Activated effector memory CD4-positive, alpha-beta T cell treated with anti-CD3 and anti-CD28 coated beads, Interleukin-2, amount 50 U/mL, for 16 hours (primary cell): Measurements from ENCODE around the gene SLC49A4.
A peak's percentile ranks its signal among the peaks of the same experiment; 100 is the strongest.

Source experiments
- DNase-seq: peaks from one replicate; pipeline ENCODE4 v3.0.0-alpha.2; 2020

SLC49A4 gene

DNA sequence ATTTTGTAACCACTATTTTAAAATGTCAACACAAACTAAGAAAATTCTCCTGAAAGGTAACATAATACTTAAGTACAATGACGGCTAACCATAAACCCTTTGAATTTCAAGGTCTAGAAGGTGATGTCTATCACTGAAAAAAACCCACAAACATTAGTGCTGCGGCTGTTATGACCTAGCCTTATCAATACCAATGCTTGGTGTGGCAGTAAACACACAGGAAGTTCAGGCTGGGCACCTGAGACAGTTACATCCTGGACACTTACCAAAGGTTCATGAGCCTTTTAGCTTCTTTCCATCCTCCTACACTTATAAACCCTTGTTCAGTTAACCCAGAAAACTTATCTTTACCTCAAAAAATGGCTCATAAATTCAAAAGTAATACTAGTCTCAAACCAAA is 7.0 kb upstream of the SLC49A4 start:
- no peak for DNase-seq

DNA sequence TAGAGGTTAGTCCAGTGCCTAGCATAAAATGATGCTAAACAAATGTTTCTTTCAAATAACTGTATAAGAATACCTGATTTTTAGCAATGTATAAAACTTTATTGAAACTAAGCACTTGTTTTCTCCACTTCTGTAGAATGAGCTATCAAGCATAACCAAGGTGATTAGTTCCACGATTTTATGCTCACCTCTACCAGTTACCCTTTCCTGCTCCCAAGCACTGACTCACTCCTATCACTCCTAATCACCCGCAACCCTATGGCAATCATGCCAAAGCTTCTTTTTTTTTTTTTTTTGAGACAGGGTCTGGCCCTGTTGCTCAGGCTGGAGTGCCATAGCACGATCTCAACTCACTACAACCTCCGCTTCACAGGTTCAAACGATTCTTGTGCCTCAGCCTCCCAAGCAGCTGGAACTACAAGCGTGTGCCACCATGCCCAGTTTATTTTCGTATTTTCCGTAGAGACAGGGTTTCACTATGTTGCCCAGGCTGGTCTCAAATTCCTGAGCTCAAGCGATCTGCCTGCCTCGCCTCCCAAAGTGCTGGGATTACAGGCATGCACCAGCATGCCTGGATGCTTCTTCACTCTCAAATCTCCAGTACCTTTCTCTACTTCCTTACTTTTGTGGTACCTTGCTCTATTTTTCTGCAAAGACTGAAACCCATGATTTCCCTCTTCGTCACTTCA is 5.1 kb upstream of the SLC49A4 start:
- DNase-seq = no peak

DNA sequence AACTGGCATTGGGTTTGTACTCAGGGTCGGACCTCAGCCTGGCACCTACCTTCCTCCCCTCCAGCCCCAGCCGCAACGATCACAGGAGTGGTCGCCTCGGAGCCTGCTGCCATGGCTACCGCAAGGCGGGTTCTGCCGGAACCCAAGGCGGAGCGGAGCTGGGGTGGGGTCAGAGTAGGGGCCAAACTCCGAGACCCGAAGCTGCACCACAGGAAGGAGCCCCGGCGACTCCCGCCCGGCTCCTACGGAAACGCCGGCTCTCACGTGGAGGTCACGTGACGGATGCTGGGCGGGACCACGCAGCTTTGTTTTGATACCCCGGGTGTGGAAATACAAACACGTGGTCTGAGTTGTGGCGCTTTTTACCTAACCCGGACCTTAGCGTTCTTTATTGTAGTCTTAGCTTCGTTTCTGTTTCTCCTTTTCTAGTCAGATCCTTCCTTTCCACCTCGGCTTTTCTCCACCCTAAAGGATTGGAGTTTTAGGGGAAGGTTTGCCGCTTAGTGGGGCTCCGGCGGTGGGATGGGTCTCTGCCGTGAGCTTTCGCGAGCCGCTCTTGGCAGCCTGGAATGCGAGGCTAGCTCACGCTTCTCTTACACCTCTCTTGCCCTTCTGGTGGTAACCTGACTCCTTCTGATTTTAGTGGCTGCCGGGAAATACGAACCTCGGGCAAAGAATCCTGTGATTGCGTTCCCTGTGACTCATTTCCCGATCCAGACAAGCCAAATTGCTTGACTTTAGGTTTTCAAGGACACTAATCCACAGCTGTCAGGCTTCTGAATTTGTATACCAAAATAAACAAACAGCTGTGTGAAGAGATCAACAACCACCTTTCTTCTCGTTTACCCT is 1.1 kb upstream of the SLC49A4 start, which contains the start of gene HSPBAP1:
TSS of gene HSPBAP1 (minus strand) at position 264 of the 849 bp plus-strand sequence. CDS start at position 113, 151 bp downstream.
- DNase-seq = peak; percentile 97

DNA sequence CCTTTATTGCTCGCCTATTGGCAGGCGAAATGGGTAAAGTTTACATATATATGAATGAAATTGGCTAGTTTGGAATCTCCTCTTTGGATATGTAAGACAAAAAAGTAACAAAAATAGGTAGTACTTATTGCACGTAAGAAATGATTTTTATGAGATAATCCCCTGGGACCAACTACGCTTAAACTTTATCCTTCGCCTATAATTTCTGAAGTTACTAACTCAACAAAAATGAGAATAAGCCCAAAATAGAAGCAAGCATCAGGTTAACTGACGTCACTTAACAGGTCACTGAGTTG is 438 bp upstream of the SLC49A4 start:
- DNase-seq = no peak

DNA sequence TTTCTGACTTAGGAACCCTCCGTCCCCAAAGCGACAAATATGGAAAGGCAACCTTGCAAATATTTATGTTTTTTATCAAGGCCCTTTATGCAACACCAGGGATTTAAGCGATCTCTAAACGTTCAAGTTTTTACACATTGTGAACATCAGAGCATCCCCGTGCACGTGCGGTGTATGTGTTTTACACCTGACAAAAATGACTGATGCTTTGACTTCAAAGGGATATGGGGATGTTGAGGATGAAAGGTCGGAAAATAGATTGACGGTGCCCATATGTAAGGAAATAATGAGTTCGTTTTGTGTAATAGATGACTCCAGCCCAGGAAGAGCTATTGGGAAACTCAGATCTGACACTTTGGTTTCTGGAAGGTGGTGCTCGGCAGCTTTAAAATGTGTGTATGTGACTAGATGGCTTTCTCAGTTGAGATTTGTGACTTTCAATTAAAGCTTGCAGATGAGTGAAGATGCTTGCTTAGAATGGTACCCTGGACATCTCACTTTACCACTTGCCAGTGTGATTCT is 866 bp downstream of the SLC49A4 start:
- no peak for DNase-seq

DNA sequence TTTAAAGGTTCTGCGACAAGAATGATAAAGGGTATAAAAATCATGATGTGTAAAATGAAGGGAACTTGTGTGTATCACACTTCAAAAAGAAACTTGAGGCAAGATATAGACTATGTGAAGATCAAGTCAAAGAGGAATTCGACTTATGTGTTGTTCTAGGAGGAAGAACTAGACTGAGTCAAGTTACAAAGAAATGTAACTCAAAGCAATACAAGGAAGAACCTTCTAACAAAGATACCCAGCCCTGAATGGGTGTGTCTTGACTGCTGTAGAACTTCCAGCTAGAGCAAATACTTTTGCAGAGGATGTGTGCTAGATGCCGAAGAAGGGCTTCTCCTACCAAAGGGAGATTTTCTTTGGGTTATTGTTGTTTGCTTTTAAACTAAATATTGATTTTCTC is 2.4 kb downstream of the SLC49A4 start:
- DNase-seq = no peak

DNA sequence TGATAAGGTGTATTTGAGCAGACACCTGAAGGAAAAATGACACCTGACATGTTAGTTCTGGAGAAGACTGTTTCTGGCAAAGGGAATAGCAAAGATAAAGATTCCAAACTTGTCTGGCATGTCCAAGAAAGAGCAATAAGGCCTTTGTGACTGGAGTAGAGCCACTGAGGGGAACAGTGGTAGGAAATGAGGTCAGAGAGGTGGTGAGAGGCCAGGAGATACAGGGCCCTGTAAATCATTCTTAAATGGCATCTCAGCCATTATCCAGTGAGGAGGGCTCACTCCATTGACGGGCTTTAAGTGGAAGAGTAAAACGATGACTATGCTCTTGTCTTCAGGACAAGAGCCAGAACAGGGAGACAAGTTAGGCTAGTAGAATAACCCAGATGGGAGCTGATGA is 4.5 kb downstream of the SLC49A4 start:
- DNase-seq = no peak

DNA sequence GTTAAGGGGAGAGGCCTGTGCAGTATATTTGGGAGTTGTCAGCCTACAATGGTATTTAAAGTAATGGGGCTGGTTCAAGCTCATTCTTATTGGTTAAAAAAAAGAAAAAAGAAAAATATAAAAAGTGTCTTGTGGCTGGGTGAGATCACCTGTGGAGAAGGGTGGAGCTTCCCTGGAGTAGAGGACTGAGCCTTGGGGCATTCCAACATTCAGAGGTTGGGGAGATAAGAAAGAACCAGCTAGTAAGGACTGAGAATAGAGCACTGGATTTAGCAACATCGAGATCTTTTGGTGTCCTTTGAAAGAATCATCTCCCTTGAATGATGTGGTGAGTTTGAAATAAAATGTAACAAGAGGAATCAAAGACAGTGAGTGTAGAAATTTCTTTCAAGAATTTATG is 5.2 kb downstream of the SLC49A4 start:
- no peak for DNase-seq

DNA sequence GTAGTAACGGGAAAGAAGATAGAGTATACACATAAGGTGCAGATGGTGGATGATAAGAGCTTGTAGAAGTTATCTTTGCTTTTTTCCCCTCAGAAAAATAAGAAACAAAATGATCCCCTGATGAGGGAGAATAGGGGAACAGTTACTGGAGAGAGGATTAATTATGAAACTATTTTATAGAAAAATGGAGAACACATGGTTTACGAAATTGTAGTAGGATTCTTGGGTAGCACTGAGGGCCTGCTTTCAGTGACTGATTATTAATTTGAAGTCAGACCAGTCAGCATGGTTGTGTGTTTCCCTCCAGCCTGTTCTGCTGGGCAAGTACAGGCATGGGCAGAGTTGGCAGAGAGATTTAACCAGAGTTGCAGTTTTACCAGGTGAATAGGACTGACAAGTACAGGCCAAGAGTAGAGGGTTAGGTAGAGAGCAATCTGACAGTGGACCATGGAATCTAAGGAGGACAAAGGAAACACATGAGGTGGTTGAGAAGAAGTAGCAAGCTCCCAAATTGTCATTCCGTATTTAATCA is 5.9 kb downstream of the SLC49A4 start:
- no peak for DNase-seq

DNA sequence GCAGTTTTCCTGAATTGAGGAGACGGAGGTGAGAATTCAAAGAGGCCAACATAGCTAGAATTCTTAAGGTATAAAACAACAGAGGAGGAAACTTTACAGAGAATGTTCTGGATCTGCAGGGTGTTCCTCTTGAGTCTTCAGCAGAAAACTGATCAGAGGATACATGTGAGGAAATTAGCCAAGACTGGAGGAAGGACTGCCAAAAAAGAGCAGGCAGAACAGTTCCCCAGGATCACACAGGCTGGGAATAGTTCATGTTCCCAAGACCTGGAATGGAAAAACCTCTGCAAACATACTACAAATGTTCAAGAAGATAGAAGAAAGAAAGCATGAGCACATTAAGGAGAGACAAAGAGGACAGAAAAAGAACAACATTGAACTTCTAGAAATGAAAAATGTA is 7.5 kb downstream of the SLC49A4 start:
- DNase-seq = no peak

DNA sequence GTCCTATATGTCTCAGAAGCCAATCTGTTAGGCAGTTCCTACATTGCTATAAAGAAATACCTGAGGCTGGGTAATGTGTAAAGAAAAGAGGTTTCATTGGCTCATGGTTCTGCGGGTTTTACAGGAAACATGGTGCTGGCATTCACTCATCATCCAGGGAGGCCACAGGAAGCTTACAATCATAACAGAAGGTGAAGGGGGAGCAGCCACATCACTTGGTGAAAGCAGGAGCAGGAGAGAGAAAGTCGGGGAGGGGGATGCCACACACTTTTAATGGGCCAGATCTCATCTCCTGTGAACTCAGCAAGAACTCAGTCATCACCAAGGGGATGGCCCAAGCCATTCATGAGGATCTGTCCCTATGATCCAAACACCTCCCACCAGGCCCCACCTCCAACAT is 9.1 kb downstream of the SLC49A4 start:
- no peak for DNase-seq

DNA sequence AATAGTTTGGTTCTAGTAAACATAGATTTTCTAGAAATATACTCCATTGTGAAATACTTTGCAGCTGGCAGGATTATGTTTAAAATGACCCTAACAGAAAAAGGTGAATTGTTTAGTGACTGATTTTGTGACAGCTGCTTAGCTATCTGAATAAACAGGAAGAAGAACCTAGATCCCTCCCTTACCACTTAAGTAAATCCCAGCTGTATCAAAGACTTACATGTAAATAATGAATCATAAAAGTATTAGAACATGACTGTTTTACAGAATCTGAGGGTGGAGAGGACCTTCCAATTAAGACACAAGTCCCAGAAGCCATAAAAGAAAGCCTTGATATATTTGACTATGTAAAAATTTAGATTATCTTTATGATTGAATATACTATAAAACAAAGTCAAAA is 15.9 kb downstream of the SLC49A4 start:
- no peak for DNase-seq

DNA sequence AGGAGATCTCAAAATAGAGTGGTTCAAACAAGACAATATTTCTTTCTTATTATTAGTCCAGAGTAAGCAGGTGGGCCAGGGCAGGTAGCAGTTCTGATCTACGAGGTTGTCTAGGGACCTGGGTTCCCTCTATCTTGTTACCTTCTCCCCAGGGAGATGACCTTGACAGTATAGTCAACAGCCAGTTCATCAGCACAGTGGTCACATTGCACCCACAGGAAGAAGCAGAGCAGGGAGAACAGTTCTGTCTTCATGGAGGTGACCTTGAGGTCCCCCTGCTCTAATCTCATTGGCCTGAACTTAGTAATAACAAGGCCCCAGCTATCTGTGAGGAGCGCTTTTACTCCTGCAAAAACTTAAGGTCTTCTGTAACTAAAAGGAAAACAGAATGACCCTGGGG is 21.7 kb downstream of the SLC49A4 start:
- no peak for DNase-seq

DNA sequence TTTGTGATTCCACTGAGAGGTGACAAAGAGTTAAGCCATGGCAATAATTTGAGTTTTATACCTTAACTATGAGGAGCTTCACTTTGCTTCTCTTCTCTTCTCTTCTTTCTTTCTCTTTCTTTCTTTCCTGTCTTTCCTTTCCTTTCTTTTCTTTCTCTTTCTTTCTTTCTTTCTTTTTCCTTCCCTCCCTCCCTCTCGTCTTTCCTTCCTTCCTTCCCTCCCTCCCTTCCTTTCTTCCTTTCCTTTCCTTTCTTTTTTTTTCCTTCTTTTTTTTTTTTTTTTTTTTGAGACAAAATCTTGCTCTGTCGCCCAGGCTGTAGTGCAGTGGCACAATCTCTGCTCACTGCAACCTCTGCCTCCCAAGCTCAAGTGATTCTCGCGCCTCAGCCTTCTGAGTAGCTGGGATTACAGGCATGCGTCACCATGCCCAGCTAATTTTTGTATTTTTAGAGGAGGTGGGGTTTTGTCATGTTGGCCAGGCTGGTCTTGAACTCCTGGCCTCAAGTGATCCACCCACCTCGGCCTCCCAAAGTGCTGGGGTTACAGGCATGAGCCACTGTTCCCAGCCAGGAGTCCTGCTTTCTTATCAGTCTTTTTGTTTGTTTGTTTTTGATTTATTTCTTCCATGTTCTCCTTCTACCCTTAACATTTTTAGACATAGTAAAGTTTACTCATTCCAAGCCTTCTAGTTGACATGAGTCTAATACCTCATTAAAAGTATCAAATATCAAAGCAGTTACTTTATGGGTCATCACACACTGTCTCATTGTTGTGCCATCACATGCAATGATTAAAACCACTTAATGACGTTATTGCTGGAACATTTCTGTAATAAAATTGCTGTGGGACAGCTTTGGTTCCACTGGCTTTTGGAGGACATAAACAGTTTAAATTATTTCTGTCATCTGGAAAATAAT is 29.9 kb downstream of the SLC49A4 start:
- no peak for DNase-seq

DNA sequence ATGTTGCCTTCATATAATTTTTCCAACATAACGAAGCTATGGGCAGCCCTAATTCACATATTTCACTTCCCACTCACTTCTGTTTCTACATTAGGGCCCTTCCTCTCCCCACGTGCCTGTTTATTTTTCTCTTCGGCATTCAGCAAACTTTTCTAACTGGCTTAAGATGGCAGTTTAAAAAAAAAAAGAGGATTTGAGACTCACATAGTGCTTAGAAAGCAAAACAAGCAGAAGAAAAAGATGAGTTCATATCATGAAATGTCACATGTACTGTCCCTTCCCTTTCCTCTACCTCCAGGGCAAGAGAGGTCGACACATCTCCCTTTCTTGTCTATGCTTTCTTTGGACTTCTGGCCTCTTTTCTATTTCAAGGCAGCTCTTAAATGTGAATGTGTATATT is 30.6 kb downstream of the SLC49A4 start:
- DNase-seq = no peak

DNA sequence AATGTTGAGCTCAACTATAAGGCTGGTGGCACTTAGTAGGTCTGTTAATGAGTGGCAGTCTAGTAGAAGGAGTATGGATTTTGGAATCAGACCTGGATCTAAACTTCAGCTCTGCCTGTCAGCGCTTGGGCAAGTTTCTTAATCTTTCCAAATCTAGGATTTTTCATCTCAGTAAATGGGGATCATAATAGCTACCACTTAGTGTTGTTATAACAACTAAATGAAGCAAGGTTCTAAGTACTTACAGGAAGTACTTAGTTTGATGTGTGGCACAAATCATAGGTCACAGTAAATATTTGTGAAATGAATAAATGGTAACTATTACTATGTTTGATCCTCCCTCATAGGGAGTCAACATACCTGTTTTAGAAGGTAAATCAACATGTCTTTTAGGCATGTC is 31.4 kb downstream of the SLC49A4 start:
- DNase-seq = no peak

DNA sequence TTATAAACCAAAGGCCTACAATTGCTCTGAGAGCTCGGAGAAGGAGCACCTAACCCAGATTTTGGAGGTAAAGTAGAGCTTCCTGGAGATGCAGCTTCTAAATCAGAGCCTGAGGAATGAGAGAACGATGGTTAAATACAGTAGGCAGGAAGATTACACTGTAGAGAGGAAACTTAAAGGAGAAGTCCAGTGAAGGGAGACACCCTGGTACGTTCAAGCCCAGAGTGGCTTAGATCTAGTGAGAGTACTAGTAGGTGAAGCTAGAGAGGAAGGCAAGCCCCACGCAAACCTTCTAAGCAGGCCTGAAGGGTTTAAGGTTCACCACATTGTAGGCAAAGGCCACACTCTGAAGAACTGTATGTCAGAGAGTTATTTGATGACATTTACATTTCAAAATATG is 33.4 kb downstream of the SLC49A4 start:
- no peak for DNase-seq

DNA sequence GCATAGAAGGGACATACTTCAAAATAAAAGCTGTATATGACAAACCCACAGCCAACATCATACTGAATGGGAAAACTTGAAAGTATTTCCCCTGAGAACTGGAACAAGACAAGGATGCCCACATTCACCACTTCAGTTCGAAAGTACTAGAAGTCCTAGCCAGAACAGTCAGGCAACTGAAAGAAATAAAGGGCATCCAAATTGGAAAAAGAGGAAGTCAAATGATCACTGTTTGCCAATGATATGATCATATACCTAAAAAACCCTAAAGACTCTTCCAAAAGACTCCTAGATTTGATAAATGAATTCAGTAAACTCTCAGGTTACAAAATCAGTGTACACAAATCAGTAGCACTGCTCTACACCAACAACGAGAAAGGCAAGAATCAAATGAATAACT is 40.7 kb downstream of the SLC49A4 start:
- DNase-seq = no peak

DNA sequence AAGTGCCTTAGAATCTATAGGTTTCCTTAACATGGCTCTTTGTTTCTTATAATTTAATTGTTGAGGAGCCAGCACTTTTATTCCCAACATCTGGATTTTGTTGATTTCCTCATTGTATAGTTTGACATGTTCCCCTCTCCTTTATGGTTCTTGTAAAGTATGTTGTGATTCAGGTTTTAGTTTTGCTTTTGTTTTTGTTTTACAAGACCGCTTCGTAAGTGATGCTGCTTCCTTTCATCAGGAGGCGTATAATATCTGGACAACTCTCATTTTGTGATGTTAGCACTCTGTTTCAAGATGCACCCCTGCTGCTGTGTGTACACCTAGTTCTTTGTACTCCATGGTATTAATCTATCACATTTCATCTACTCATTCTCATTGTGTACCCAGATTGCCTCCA is 48.7 kb downstream of the SLC49A4 start:
- DNase-seq = no peak

DNA sequence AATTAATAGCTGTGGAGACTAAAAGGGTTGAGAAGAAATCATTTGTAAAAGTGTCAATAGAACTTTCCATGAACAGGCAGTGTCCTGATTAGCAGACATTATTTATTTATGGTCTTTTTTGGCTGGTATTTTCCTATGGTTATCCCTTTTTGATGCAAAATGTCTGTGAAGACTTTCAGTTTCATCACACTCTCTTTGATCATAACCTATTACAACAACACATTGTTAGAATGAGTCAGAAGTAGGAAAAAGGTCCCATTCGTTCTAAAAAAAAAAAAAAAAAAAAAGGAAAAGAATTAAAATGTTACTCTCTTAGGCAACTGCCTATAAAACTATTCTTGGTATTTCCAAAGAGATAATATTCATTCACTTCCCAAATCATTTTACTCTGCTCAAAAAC is 62.1 kb downstream of the SLC49A4 start:
- DNase-seq = no peak

DNA sequence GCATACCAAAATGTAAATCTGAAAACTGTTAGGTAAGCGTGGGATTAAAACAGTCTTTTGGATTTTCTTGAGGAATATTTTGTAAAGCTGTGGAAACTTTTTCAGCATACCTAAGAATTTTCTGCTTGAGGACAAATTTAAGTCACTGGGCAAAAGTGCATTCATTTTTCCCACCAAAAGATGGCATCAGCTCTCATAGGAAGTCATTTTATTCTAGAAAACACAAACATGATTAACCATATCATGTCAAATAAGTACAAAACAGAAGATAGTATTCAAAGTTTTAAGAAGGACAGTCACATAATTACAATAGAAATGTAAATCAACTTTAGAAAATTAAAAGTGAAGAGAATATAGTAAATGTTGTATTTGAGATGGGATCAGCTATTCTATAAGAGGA is 63.5 kb downstream of the SLC49A4 start:
- DNase-seq = no peak

DNA sequence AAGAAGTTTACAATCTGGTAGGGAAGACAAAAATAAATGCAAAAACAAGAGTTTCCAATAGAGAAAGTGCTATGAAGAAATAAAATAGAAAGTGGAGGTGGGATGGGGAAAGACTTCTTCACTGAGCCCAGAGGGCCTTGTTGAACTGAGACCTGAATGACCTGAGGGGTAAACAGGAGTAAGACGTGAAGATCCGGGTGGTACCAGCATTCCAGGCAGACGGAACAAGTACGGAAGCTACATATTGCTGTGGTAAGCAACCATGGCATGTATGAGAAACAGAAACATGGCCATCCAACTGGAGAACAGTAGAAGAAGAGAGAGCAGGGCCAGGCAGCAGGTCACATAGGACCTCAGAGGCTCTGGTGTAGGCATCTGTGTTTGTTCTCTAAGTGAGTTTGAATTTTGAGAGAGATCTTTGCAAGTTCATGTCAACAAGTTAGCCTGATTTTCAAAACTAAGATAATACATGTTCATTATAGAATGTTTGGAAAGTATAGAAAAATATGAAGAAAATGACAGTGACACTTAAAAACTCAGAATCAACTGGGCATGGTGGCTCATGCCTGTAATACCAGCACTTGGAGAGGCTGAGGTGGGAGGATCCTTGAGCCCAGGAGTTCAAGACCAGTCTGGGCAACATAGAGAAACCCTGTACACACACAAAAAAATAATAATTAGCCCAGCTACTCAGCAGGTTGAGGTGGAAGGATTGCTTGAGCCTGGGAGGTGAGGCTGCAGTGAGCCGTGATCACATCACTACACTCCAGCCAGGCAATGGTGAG is 64.3 kb downstream of the SLC49A4 start:
- DNase-seq = no peak
